ENCODE data around the gene ARCN1.

Gene ARCN1

GRCh38 chr11:118621784-118622375 is 49.7 kb downstream of the ARCN1 start:
- DNase-seq (ENCODE audit: low read depth) = no peak

GRCh38 chr11:118622376-118623268 is 50.4 kb downstream of the ARCN1 start:
- no peak for DNase-seq (ENCODE audit: low read depth)

GRCh38 chr11:118623269-118623655 is 51.1 kb downstream of the ARCN1 start:
- no peak for DNase-seq (ENCODE audit: low read depth)

- no peak for DNase-seq (ENCODE audit: low read depth)
Measured at GRCh38 chr11:118625036-118625690, 53.0 kb downstream of the ARCN1 start.

GRCh38 chr11:118625976-118626375 is 53.8 kb downstream of the ARCN1 start:
- no peak for DNase-seq (ENCODE audit: low read depth)

GRCh38 chr11:118627566-118627965 is 55.4 kb downstream of the ARCN1 start:
- no peak for DNase-seq (ENCODE audit: low read depth)

GRCh38 chr11:118628031-118628430 is 55.8 kb downstream of the ARCN1 start:
- DNase-seq (ENCODE audit: low read depth) = no peak

- no peak for DNase-seq (ENCODE audit: low read depth)
Measured at GRCh38 chr11:118628432-118628831, 56.2 kb downstream of the ARCN1 start.

- no peak for DNase-seq (ENCODE audit: low read depth)
Measured at GRCh38 chr11:118628861-118629549, 56.8 kb downstream of the ARCN1 start.

- DNase-seq (ENCODE audit: low read depth) = no peak
Measured at GRCh38 chr11:118629761-118630661, 57.8 kb downstream of the ARCN1 start.

GRCh38 chr11:118631142-118631909 is 59.1 kb downstream of the ARCN1 start:
- no peak for DNase-seq (ENCODE audit: low read depth)

GRCh38 chr11:118632577-118633318 is 60.5 kb downstream of the ARCN1 start:
- no peak for DNase-seq (ENCODE audit: low read depth)

- no peak for DNase-seq (ENCODE audit: low read depth)
Measured at GRCh38 chr11:118633319-118633690, 61.1 kb downstream of the ARCN1 start.

- DNase-seq (ENCODE audit: low read depth) = no peak
Measured at GRCh38 chr11:118633979-118634378, 61.8 kb downstream of the ARCN1 start.

GRCh38 chr11:118634431-118635236 is 62.4 kb downstream of the ARCN1 start:
- DNase-seq (ENCODE audit: low read depth) = no peak

- DNase-seq (ENCODE audit: low read depth) = no peak
Measured at GRCh38 chr11:118635237-118635591, 63.0 kb downstream of the ARCN1 start.

GRCh38 chr11:118635642-118636041 is 63.4 kb downstream of the ARCN1 start:
- no peak for DNase-seq (ENCODE audit: low read depth)

GRCh38 chr11:118636569-118637290 is 64.5 kb downstream of the ARCN1 start:
- no peak for DNase-seq (ENCODE audit: low read depth)
